Prostate gland (tissue), 2 donors: Measurements from ENCODE around the gene RNF4. TPM values are rescaled to one million over a fixed set of nuclear protein-coding genes. Genes with fewer than 3 reads are reported as not detected.

Experiments used
- DNase-seq: peaks from one replicate; pipeline ENCODE4 v3.0.0-alpha.2; 2019; ENCODE audit warnings: low spot score
- H3K27ac ChIP-seq, 2 donors: fragments of 200-600 bp; sonication (generic); 2 replicates each; pipeline ENCODE4 v1.5.1; 2017 to 2019
- H3K27me3 ChIP-seq: fragments of 200-600 bp; sonication (generic); replicated peaks from 2 replicates; pipeline ENCODE4 v1.5.1; 2019; ENCODE audit not compliant: insufficient read depth
- H3K36me3 ChIP-seq, 2 donors: fragments of 200-600 bp; sonication (generic); 1 replicate in 1 of 2; 2 replicates in 1 of 2; pipeline versions ENCODE4 v1.5.1 to v1.8.1; 2017 to 2019
- H3K4me1 ChIP-seq: fragments of 200-600 bp; sonication (generic); replicated peaks from 2 replicates; pipeline ENCODE4 v1.5.1; 2019
- H3K4me3 ChIP-seq, 2 donors: fragments of 200-600 bp; sonication (generic); 2 replicates each; pipeline ENCODE4 v1.5.1; 2017 to 2019
- H3K9me3 ChIP-seq: fragments of 200-600 bp; sonication (generic); 2 replicates; pipeline ENCODE4 v1.5.1; 2017
- CTCF ChIP-seq, 4 experiments: fragments of 200-600 bp in 2 of 4; fragments of 450-650 bp in 2 of 4; sonication (generic) in 2 of 4; IDR thresholded peaks; 1 replicate in 3 of 4; 2 replicates in 1 of 4; pipeline ENCODE4 v1.5.1; 2016 to 2019; ENCODE audit warnings: antibody characterized with exemption in 4 of 4, mild to moderate bottlenecking in 2 of 4, moderate library complexity in 2 of 4
- POLR2A ChIP-seq: fragments of 450-650 bp; IDR thresholded peaks from one replicate; pipeline ENCODE4 v1.6.1; 2016; ENCODE audit warnings: antibody characterized with exemption, mild to moderate bottlenecking
- POLR2AphosphoS5 ChIP-seq: sonication (generic); formaldehyde crosslinking; IDR thresholded peaks from one replicate; pipeline ENCODE4 v1.6.1; 2017; ENCODE audit warnings: antibody characterized with exemption
- WGBS: methylation state at CpG from one replicate; pipeline ENCODE4 v1.1.5; 2018; 5-methylcytosine and 5-hydroxymethylcytosine counted together
- intact Hi-C: fragments of 100-400 bp; cut with DNase I; formaldehyde crosslinking; loops from one replicate; pipeline ENCODE4 v1.14.2; 2022
- total RNA-seq, 2 donors: library from RNA; depleted of rRNA; stranded (reverse); fragments of >200 nt; gene quantifications; one replicate each; pipeline ENCODE4 v1.1.0, GENCODE V29; 2016

The RNF4 gene
- total RNA-seq, 2 donors from 2014 or later = 33.9 to 56.1 TPM

- Histone ChIP-seq H3K4me3 (no peak overlapping the region), H3K27me3 (no peaks in the 10 kb centered on the region), H3K36me3 (no peaks in the 10 kb centered on the region), H3K9me3 (no peaks in the 10 kb centered on the region), H3K27ac (no peak overlapping the region), H3K4me1 (no peaks in the 10 kb centered on the region)
- DNase-seq = no peak
- TF ChIP-seq POLR2AphosphoS5 = no peak
- no peak for TF ChIP-seq CTCF (IDR thresholded peaks at IDR 0.05)
- no peak for TF ChIP-seq POLR2A
- 95% methylated on average over 3 of the region's 3 CpGs for WGBS
- intact Hi-C loops = no loop called here
Observed at GRCh38 chr4:2446656-2447564, 22.0 kb upstream of the RNF4 start.

GRCh38 chr4:2448589-2448988 is 20.3 kb upstream of the RNF4 start:
- H3K9me3 ChIP-seq = no peaks in the 10 kb centered on the region
- no peak overlapping the region for H3K4me3 ChIP-seq
- no peaks in the 10 kb centered on the region for H3K4me1 ChIP-seq
- no peaks in the 10 kb centered on the region for H3K27me3 ChIP-seq
- intact Hi-C loops = no loop called here
- no peak overlapping the region for H3K27ac ChIP-seq
- H3K36me3 ChIP-seq = no peaks in the 10 kb centered on the region
- DNase-seq = no peak
- WGBS = 78% methylated on average over 7 of the region's 7 CpGs
- TF ChIP-seq POLR2AphosphoS5 (no peak), CTCF (IDR thresholded peaks at IDR 0.05) (no peak), POLR2A (no peak)

- intact Hi-C loops = no loop called here
- Histone ChIP-seq H3K9me3 (no peaks in the 10 kb centered on the region), H3K4me3 (no peak overlapping the region), H3K27me3 (no peaks in the 10 kb centered on the region), H3K36me3 (no peaks in the 10 kb centered on the region), H3K27ac (no peak overlapping the region), H3K4me1 (no peaks in the 10 kb centered on the region)
- TF ChIP-seq POLR2AphosphoS5 (no peak), CTCF (IDR thresholded peaks at IDR 0.05) (no peak), POLR2A (no peak)
- WGBS = 93% methylated on average over 11 of the region's 11 CpGs
- no peak for DNase-seq
Observed at GRCh38 chr4:2449051-2449450, 19.9 kb upstream of the RNF4 start.

- Histone ChIP-seq H3K36me3 (no peaks in the 10 kb centered on the region), H3K4me1 (no peaks in the 10 kb centered on the region), H3K27ac (no peak overlapping the region), H3K9me3 (no peaks in the 10 kb centered on the region), H3K27me3 (no peaks in the 10 kb centered on the region), H3K4me3 (no peak overlapping the region)
- no peak for DNase-seq
- TF ChIP-seq POLR2AphosphoS5 = no peak
- no peak for TF ChIP-seq POLR2A
- no peak for TF ChIP-seq CTCF (IDR thresholded peaks at IDR 0.05)
- intact Hi-C loops = no loop called here
- 84% methylated on average over 26 of the region's 27 CpGs for WGBS
Observed at GRCh38 chr4:2449511-2450392, 19.2 kb upstream of the RNF4 start.
